PC-9 (cell line): ENCODE results near the gene FASN. TPM values are rescaled to one million over a fixed set of nuclear protein-coding genes. Genes with fewer than 3 reads are reported as not detected.

ENCODE experiments used
- BruUV-seq: library from RNA; stranded (reverse); fragments of 400-500 nt; replicated peaks from 2 replicates; lab custom pipeline; 2021; lab: Mats Ljungman, UMichigan
- CTCF ChIA-PET: fragments of 300-600 bp; sonication (Branson Sonifier 250); formaldehyde crosslinking; loops from one replicate; lab custom pipeline; 2022; ENCODE audit warnings: antibody characterized with exemption; lab: Charles Lee
- POLR2A ChIA-PET: fragments of 300-600 bp; sonication (Branson Sonifier 250); formaldehyde crosslinking; loops from one replicate; lab custom pipeline; 2022; ENCODE audit warnings: antibody characterized with exemption; ENCODE audit not compliant: unreplicated experiment; lab: Charles Lee
- DNase-seq, 2 experiments: peaks; one replicate each; pipeline versions ENCODE4 v3.0.0 to v3.0.0-alpha.2; 2015 to 2022; ENCODE audit warnings: mixed read lengths in 1 of 2
- H2AFZ ChIP-seq: fragments of 200-600 bp; sonication (generic); 2 replicates; pipeline ENCODE4 v1.8.1; 2017; ENCODE audit warnings: antibody characterized with exemption
- H3F3A ChIP-seq: fragments of 200-600 bp; sonication (generic); 2 replicates; pipeline ENCODE4 v1.8.1; 2017; ENCODE audit warnings: antibody characterized with exemption, mild to moderate bottlenecking, low read depth; ENCODE audit not compliant: insufficient read depth
- H3K27ac ChIP-seq: fragments of 200-600 bp; sonication (generic); 2 replicates; pipeline ENCODE4 v1.6.1; 2016; ENCODE audit warnings: mixed run types
- H3K27me3 ChIP-seq: fragments of 200-600 bp; sonication (generic); 2 replicates; pipeline ENCODE4 v1.6.1; 2016; ENCODE audit warnings: low read depth, mixed run types; ENCODE audit not compliant: insufficient read depth
- H3K36me3 ChIP-seq: fragments of 200-600 bp; sonication (generic); 2 replicates; pipeline ENCODE4 v1.6.1; 2016; ENCODE audit warnings: low read depth, mixed run types
- H3K4me1 ChIP-seq: fragments of 200-600 bp; sonication (generic); replicated peaks from 2 replicates; pipeline ENCODE4 v1.6.1; 2016; ENCODE audit warnings: mixed run types; ENCODE audit not compliant: insufficient read depth
- H3K4me2 ChIP-seq: fragments of 200-600 bp; sonication (generic); 2 replicates; pipeline ENCODE4 v1.6.1; 2017; ENCODE audit warnings: mixed run types
- H3K4me3 ChIP-seq: fragments of 200-600 bp; sonication (generic); 2 replicates; pipeline ENCODE4 v1.6.1; 2016; ENCODE audit warnings: mixed run types
- H3K79me2 ChIP-seq: fragments of 200-600 bp; sonication (generic); 2 replicates; pipeline ENCODE4 v1.6.1; 2017; ENCODE audit warnings: low read depth, mixed run types
- H3K9me2 ChIP-seq: fragments of 200-600 bp; sonication (generic); 2 replicates; pipeline ENCODE4 v1.8.1; 2017; ENCODE audit warnings: mild to moderate bottlenecking; ENCODE audit not compliant: insufficient read depth
- H3K9me3 ChIP-seq: fragments of 200-600 bp; sonication (generic); 2 replicates; pipeline ENCODE4 v1.8.1; 2016; ENCODE audit warnings: low read depth; ENCODE audit not compliant: insufficient read depth
- H4K20me1 ChIP-seq: fragments of 200-600 bp; sonication (generic); 2 replicates; pipeline ENCODE4 v1.8.1; 2017; ENCODE audit not compliant: insufficient read depth
- EZH2 ChIP-seq: fragments of 200-600 bp; sonication (generic); IDR thresholded peaks from 2 replicates; pipeline ENCODE4 v1.8.0; 2017; ENCODE audit warnings: antibody characterized with exemption, low read depth
- intact Hi-C: fragments of 100-400 bp; cut with micrococcal nuclease; formaldehyde crosslinking; loops from one replicate; pipeline ENCODE4 v1.10.0; 2022; ENCODE audit not compliant: unreplicated experiment
- total RNA-seq: library from RNA; stranded (reverse); gene quantifications from 2 replicates; pipeline ENCODE4 v1.2.3, GENCODE V29; 2021
- TF ChIP-seq, protein P1 (sequence below): fragments of 200-600 bp; sonication (generic); conservative IDR thresholded peaks from 2 replicates; pipeline ENCODE4 v1.6.1; 2017; ENCODE audit warnings: mixed run types, antibody characterized with exemption, mild to moderate bottlenecking, moderate library complexity

FASN gene
- total RNA-seq, 1 experiment from 2014 or later, result 658 TPM

DNA sequence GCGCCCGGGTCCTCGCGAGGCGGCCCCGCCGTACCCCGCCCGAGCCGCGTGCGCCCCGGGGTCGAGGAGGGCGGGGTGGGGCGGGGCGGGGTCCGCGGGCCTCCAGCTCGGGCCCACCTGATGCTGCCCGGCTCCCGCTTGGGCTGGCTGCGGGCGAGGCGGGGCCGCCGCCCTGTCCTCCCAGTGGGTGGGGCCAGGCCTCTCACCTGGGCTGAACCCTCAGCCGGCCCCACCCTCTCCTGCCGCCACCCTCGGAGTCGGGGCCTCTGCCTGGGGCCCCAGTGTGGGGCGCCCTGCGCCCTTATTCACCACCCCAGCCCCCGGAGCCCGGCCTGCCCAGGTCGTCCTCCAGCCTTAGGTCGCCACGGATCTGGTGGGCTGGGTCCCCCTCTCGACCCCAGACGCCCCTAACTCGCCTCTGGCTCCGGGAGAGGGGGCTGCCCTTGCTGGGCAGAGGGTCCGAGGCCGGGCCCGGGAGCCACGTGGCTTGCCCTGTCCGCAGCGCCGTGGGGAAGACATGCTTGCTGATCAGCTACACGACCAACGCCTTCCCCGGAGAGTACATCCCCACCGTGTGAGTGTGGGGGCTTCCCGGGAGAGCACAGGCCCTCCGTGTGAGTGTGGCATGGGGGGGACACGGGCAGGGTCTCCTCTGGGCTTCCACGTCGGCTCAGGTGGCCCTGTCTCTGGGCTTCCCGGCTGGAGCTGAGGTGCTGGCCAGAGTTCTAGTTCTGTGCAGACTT, 66.0 kb downstream of the FASN start:
- Histone ChIP-seq H3K27ac (no peak overlapping the region), H3K36me3 (no peaks in the 10 kb centered on the region), H3K79me2 (no peaks in the 10 kb centered on the region), H2AFZ (no peak overlapping the region), H3K4me1 (0 out of 2 replicates have a peak, but pooled peaks cover 6% of the 10 kb centered on the region), H3K27me3 (no peaks in the 10 kb centered on the region), H3K4me2 (peak overlapping the region; percentile 76), H3K9me2 (no peaks in the 10 kb centered on the region), H3K9me3 (no peaks in the 10 kb centered on the region), H4K20me1 (no peaks in the 10 kb centered on the region), H3F3A (no peaks in the 10 kb centered on the region), H3K4me3 (peak overlapping the region; percentile 52)
- ChIA-PET POLR2A (interaction anchor here (0.6 kb wide), 1 partner anchor 9 kb away, joined by 4 read pairs; the partner anchor contains the start of gene LRRC45), CTCF (no interaction called here)
- TSS peak; percentile 37 for BruUV-seq
- intact Hi-C loops, result loop anchor here (1.0 to 10.0 kb wide), 2 partner anchors 9 to 213 kb away; partner anchors contain the start of gene LRRC45
- TF ChIP-seq EZH2, result no peak
- TF ChIP-seq, protein P1, sequence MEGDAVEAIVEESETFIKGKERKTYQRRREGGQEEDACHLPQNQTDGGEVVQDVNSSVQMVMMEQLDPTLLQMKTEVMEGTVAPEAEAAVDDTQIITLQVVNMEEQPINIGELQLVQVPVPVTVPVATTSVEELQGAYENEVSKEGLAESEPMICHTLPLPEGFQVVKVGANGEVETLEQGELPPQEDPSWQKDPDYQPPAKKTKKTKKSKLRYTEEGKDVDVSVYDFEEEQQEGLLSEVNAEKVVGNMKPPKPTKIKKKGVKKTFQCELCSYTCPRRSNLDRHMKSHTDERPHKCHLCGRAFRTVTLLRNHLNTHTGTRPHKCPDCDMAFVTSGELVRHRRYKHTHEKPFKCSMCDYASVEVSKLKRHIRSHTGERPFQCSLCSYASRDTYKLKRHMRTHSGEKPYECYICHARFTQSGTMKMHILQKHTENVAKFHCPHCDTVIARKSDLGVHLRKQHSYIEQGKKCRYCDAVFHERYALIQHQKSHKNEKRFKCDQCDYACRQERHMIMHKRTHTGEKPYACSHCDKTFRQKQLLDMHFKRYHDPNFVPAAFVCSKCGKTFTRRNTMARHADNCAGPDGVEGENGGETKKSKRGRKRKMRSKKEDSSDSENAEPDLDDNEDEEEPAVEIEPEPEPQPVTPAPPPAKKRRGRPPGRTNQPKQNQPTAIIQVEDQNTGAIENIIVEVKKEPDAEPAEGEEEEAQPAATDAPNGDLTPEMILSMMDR, result no peak
- peak in 1 of 2 experiments; percentile 79 for DNase-seq

DNA sequence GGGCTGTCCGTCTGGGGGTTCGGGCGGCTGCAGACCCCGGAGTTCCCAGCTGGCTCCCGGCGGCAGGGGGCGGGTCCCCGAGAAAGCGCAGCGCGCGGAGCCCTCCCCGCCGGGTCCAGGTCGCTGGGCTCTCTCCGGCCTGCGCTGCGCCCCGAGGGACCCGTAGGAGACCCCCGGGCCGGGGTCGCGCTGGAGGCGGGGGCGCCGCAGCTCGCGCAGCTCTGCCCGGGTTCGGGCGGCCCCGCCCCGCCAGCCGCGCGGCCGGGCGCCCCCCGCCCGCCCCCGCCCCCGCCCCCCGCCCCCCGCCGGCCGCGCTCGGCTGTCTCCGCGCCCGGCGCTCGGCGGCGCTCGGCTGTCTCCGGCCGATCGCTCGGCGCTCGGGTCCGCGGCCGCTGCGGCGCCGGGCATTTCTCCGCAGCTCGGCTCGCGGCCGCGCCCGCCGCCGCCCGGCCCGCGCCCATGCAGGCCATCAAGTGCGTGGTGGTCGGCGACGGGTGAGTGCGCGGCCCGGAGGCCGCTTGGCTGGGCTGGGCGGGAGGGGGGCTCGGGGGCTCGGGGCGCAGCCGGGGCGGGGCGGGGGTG, 66.6 kb downstream of the FASN start, which contains the start of gene RAC3:
Gene RAC3, plus strand, starts transcription at position 376 of the 582 bp plus-strand sequence. Its CDS starts 84 bp downstream, at position 460.
- no peaks in the 10 kb centered on the region for H3K79me2 ChIP-seq
- H3K4me2 ChIP-seq, result peak within 1 kb of the TSS; percentile 76
- ChIA-PET CTCF (no interaction called here), POLR2A (interaction anchor here (0.6 kb wide), 2 partner anchors 8 to 250 kb away, joined by 4 read pairs; partner anchors contain the start of gene LRRC45)
- peak within 1 kb of the TSS; percentile 75 for H2AFZ ChIP-seq
- H3K27ac ChIP-seq, result no peak within 1 kb of the TSS
- peak within 1 kb of the TSS; percentile 65 for H3K4me3 ChIP-seq
- no peaks in the 10 kb centered on the region for H3K9me2 ChIP-seq
- 0 out of 2 replicates have a peak, but pooled peaks cover 2% of the 10 kb centered on the region for H3K4me1 ChIP-seq
- peak in 1 of 2 experiments; percentile 39 for DNase-seq
- intact Hi-C loops, result loop anchor here (1.0 to 10.0 kb wide), 2 partner anchors 8 to 213 kb away; partner anchors contain the start of gene LRRC45
- H3K36me3 ChIP-seq, result no peaks in the 10 kb centered on the region
- no TSS peak for BruUV-seq
- TF ChIP-seq, protein P1, result no peak
- no peak for TF ChIP-seq EZH2
- no peaks in the 10 kb centered on the region for H3F3A ChIP-seq
- no peaks in the 10 kb centered on the region for H3K27me3 ChIP-seq
- H4K20me1 ChIP-seq, result no peaks in the 10 kb centered on the region
- no peaks in the 10 kb centered on the region for H3K9me3 ChIP-seq
